NCI-H1930 (cell line): ENCODE data around the gene JAM3.
"Not testable (repeated sequence)": the region's sequence is repeated elsewhere in the genome, so short reads cannot be mapped to it uniquely, and the experiment has no call there.

Experiments
- DNase-seq, 2 experiments: peaks; one replicate each; lab custom pipeline; 2025; lab: John Stamatoyannopoulos, UW

JAM3 gene

GRCh38 chr11:134062265-134063123 lies 6.4 kb upstream of the JAM3 start:
- no peak for DNase-seq

GRCh38 chr11:134063124-134063495 lies 5.8 kb upstream of the JAM3 start:
- DNase-seq = no peak

- DNase-seq = peak in 1 of 2 experiments; percentile 30
Observed at GRCh38 chr11:134063991-134064747, 4.7 kb upstream of the JAM3 start.

GRCh38 chr11:134065381-134065780 lies 3.5 kb upstream of the JAM3 start:
- DNase-seq = no peak

GRCh38 chr11:134066943-134067885 lies 1.7 kb upstream of the JAM3 start:
- no peak for DNase-seq

- peak in 1 of 2 experiments; percentile 24 for DNase-seq
Observed at GRCh38 chr11:134069426-134070341, 812 bp downstream of the JAM3 start.

- DNase-seq = no peak
Observed at GRCh38 chr11:134070342-134070845, 1.5 kb downstream of the JAM3 start.

GRCh38 chr11:134071306-134071705 lies 2.4 kb downstream of the JAM3 start:
- peak; percentile 51 to 74 for DNase-seq

- DNase-seq = peak; percentile 24 to 36
Observed at GRCh38 chr11:134071766-134072402, 3.0 kb downstream of the JAM3 start.

GRCh38 chr11:134072844-134073243 lies 4.0 kb downstream of the JAM3 start:
- no peak for DNase-seq

GRCh38 chr11:134074346-134074745 lies 5.5 kb downstream of the JAM3 start:
- DNase-seq = no peak

GRCh38 chr11:134074766-134075165 lies 5.9 kb downstream of the JAM3 start:
- no peak for DNase-seq

GRCh38 chr11:134079317-134079716 lies 10.4 kb downstream of the JAM3 start:
- DNase-seq = no peak

GRCh38 chr11:134081258-134081657 lies 12.4 kb downstream of the JAM3 start:
- not testable (repeated sequence) for DNase-seq

GRCh38 chr11:134082990-134083389 lies 14.1 kb downstream of the JAM3 start:
- DNase-seq = no peak

- DNase-seq = no peak
Observed at GRCh38 chr11:134086376-134086775, 17.5 kb downstream of the JAM3 start.

- not testable (repeated sequence) for DNase-seq
Observed at GRCh38 chr11:134092006-134092405, 23.1 kb downstream of the JAM3 start.

GRCh38 chr11:134097166-134097565 lies 28.3 kb downstream of the JAM3 start:
- DNase-seq = no peak

- no peak for DNase-seq
Observed at GRCh38 chr11:134098566-134099184, 29.8 kb downstream of the JAM3 start.

- DNase-seq = no peak
Observed at GRCh38 chr11:134100171-134100570, 31.3 kb downstream of the JAM3 start.
